ENCODE results near the gene MICB.

DNA sequence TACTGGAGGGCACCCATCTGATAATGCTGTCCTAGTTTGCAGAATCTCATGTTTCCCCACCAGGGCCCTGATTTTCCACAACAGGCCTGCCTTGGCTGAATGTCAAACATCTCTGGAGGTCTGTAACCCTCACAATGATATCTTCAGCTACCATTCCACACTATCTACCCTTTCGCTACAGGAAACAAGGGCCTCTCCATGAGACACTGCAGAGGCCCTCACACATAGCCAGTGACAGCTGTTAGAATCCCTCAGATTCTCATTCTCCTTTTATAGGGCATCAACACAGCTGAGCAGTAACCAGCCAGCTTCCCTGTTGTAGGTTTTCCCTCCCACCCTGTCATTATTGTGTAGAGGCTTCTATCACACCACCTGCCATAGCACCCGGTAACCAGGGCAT is 29.6 kb upstream of the MICB start:
- TF ChIP-seq, protein P1, sequence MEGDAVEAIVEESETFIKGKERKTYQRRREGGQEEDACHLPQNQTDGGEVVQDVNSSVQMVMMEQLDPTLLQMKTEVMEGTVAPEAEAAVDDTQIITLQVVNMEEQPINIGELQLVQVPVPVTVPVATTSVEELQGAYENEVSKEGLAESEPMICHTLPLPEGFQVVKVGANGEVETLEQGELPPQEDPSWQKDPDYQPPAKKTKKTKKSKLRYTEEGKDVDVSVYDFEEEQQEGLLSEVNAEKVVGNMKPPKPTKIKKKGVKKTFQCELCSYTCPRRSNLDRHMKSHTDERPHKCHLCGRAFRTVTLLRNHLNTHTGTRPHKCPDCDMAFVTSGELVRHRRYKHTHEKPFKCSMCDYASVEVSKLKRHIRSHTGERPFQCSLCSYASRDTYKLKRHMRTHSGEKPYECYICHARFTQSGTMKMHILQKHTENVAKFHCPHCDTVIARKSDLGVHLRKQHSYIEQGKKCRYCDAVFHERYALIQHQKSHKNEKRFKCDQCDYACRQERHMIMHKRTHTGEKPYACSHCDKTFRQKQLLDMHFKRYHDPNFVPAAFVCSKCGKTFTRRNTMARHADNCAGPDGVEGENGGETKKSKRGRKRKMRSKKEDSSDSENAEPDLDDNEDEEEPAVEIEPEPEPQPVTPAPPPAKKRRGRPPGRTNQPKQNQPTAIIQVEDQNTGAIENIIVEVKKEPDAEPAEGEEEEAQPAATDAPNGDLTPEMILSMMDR (IDR thresholded peaks at IDR 0.05; ENCODE audit: insufficient read depth, low read length, poor library complexity, severe bottlenecking) = no peak
- TF ChIP-seq EZH2phosphoT487 (conservative IDR thresholded peaks at IDR 0.05; ENCODE audit: low read length) = no peak

Data from SU-DHL-6 (cell line).